Left lung (tissue), 10 donors: ENCODE results near the gene HP1BP3. TPM values are rescaled to one million over a fixed set of nuclear protein-coding genes. Genes with fewer than 3 reads are reported as not detected.

Experiments used
- ATAC-seq: fragments of 200-7000 bp; cut with Tn5 transposase; one replicate; pipeline ENCODE4 v1.9.1; 2020; ENCODE audit warnings: moderate library complexity
- DNase-seq, 4 donors: peaks; one replicate each; pipeline ENCODE4 v3.0.0-alpha.2; 2013 to 2020
- H3K27ac ChIP-seq, 2 donors: fragments of 200-600 bp; sonication (generic) in 1 of 2; one replicate each; pipeline versions ENCODE4 v1.5.0 to v1.8.0; 2020 to 2021
- H3K27me3 ChIP-seq, 2 donors: fragments of 200-600 bp; sonication (generic) in 1 of 2; one replicate each; pipeline versions ENCODE4 v1.5.0 to v1.8.0; 2020 to 2021
- H3K36me3 ChIP-seq, 2 donors: fragments of 200-600 bp; sonication (generic) in 1 of 2; one replicate each; pipeline versions ENCODE4 v1.5.0 to v1.8.0; 2020 to 2021
- H3K4me1 ChIP-seq, 2 donors: fragments of 200-600 bp; one replicate each; pipeline ENCODE4 v1.8.0; 2021
- H3K4me3 ChIP-seq, 2 donors: fragments of 200-600 bp; sonication (generic) in 1 of 2; one replicate each; pipeline versions ENCODE4 v1.5.0 to v1.8.0; 2020 to 2021; ENCODE audit warnings: mild to moderate bottlenecking in 1 of 2
- H3K9me3 ChIP-seq, 2 donors: fragments of 200-600 bp; sonication (generic) in 1 of 2; one replicate each; pipeline versions ENCODE4 v1.5.0 to v1.8.0; 2020 to 2021
- intact Hi-C, 2 donors: fragments of 100-400 bp; cut with DNase I; formaldehyde crosslinking; loops; one replicate each; pipeline versions ENCODE4 v1.11.2 to v1.14.2; 2022
- polyA plus RNA-seq, 6 donors: library from polyadenylated mRNA; unstranded; fragments of 120-200 nt; gene quantifications; one replicate each; pipeline ENCODE4 v1.2.1, GENCODE V29; 2013; ENCODE audit not compliant: insufficient read length in 6 of 6
- total RNA-seq, 2 donors: library from RNA; stranded (reverse); fragmentation: NEBNext Ultra II Directional; extraction: Animal tissue kit (Norgen Biotek cat#: 25700); gene quantifications; one replicate each; pipeline ENCODE4 v1.2.1, GENCODE V29; 2021
- TF ChIP-seq, protein P1 (sequence below), 2 donors: fragments of 200-600 bp; sonication (generic) in 1 of 2; IDR thresholded peaks; one replicate each; pipeline versions ENCODE4 v1.5.0 to v1.8.0; 2021; ENCODE audit warnings: antibody characterized with exemption in 2 of 2
- donor health status: DM: no; HTN: yes; CAD: no.
- donor health status: DM: no; HTN: no; CAD: no.

HP1BP3 gene
- total and polyA plus RNA-seq, 8 donors, result 158 to 444 (median 378) TPM

DNA sequence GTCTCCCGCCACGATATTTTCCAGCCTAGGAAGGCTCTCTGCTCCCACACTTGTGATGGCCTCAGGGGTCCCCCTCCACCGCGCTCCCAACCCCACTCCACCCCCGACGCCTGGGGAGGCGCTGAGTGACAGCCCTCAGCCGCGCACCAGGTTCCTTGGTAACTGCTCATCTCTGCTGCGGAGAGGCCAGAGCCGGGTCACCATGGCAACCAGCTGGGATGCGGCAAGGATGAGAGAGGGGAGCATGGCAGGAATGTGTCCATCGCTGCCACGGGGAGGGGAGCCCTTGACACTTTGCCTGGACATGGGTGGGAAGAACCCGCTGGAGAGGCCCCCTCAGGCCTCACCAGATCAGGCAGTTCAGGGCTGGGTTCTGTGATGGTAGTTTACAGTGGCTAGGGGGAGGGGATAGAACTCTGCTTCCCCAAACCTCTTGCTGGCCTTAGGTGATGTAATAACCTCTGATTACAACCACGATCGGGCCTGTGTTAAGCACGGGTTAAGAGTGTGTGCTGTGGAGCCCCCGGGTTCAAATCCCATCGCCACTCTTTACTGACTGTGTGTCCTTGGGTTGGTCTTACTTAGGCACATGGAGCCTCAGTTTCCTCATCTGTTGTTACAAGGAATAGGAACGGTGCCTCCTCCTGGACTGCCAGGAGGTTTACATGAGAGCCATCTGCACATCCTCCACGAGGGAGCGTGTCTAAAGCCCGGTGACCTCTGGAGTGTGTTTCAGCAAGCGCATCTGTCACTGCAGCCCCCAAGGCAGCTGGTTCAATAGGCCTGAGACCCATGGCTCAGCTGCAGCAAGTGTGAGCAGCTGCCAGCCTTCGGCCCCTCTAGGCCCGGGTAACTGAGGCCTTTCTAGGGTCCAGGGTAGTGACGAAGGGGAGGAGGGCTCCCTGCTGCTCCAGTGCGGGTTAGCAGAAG is 75.6 kb downstream of the HP1BP3 start:
- no peak for ATAC-seq
- Histone ChIP-seq H3K27ac (no peak overlapping the region), H3K36me3 (no peaks in the 10 kb centered on the region), H3K4me3 (no peak overlapping the region), H3K4me1 (no peaks in the 10 kb centered on the region), H3K27me3 (peaks cover 0 to 35% of the 10 kb centered on the region in 2 donors), H3K9me3 (no peaks in the 10 kb centered on the region)
- intact Hi-C loops, result no loop called here
- TF ChIP-seq, protein P1, sequence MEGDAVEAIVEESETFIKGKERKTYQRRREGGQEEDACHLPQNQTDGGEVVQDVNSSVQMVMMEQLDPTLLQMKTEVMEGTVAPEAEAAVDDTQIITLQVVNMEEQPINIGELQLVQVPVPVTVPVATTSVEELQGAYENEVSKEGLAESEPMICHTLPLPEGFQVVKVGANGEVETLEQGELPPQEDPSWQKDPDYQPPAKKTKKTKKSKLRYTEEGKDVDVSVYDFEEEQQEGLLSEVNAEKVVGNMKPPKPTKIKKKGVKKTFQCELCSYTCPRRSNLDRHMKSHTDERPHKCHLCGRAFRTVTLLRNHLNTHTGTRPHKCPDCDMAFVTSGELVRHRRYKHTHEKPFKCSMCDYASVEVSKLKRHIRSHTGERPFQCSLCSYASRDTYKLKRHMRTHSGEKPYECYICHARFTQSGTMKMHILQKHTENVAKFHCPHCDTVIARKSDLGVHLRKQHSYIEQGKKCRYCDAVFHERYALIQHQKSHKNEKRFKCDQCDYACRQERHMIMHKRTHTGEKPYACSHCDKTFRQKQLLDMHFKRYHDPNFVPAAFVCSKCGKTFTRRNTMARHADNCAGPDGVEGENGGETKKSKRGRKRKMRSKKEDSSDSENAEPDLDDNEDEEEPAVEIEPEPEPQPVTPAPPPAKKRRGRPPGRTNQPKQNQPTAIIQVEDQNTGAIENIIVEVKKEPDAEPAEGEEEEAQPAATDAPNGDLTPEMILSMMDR (IDR thresholded peaks at IDR 0.05), result no peak
- DNase-seq, result no peak

DNA sequence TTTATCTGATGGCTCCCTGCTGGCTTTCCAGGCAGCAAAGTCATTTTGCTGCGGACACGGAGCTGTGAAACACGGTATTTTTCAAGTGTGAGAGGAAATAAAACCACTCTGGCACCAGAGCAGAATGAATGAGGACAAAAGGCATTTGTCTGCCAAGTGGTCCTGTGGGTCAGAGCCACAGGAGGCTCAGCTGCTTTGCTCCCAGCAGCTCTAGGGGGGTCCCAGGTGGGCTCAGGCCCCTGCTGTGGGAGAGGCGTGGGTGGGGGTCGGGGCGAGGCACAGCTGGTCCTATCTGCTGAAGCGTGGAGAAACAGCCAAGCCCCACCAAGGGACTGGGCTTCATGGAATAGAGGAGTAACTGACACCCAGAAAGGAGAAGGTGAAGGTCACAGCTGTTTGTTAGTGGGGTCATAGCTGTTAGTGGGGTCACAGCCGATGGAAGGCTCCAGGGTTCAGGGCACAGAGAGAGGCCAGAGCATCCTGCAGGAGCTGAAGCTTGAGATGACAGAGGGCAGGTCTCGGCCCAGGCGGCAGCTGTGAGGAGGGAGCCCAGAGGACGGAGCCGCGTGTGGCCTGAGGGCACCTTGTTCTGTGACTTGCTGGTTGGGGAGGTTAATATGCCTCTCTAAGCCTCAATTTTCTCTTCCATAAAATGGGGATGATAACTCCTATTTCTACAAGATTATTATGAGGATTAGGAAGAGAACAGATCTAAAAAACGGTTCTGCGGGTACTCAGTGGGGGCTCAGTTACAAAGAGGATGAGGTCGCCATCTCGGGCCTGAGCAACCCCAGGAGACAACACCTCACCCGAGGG is 76.4 kb downstream of the HP1BP3 start:
- no peak for ATAC-seq
- H3K27me3 ChIP-seq, result peaks cover 0 to 26% of the 10 kb centered on the region in 2 donors
- TF ChIP-seq, protein P1 (IDR thresholded peaks at IDR 0.05), result no peak
- intact Hi-C loops, result no loop called here
- no peaks in the 10 kb centered on the region for H3K9me3 ChIP-seq
- no peaks in the 10 kb centered on the region for H3K4me1 ChIP-seq
- no peak overlapping the region for H3K4me3 ChIP-seq
- no peak for DNase-seq
- H3K36me3 ChIP-seq, result no peaks in the 10 kb centered on the region
- H3K27ac ChIP-seq, result no peak overlapping the region

DNA sequence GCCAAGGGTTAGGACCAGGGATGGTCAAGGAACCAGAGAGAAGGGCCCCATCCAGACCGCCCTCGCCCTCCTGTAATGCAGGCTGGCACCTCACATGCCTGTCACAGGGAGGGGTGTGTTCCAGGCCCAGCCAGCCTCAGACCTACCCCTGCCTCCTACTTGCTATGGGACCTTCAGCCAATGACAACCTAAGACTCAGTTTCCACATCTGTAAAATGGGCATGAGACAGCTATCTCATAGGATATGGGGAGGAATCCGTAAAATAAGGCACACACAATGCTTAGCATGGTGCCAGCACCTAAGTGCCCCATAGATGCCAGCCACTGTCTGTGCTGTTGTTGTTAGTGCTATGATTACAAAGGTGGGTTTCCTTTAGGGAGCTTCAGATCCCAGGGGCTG is 77.2 kb downstream of the HP1BP3 start:
- Histone ChIP-seq H3K4me1 (no peaks in the 10 kb centered on the region), H3K9me3 (no peaks in the 10 kb centered on the region), H3K27ac (no peak overlapping the region), H3K36me3 (no peaks in the 10 kb centered on the region), H3K27me3 (peaks cover 0 to 18% of the 10 kb centered on the region in 2 donors), H3K4me3 (no peak overlapping the region)
- TF ChIP-seq, protein P1 (IDR thresholded peaks at IDR 0.05), result no peak
- intact Hi-C loops, result no loop called here
- DNase-seq, result no peak
- no peak for ATAC-seq

DNA sequence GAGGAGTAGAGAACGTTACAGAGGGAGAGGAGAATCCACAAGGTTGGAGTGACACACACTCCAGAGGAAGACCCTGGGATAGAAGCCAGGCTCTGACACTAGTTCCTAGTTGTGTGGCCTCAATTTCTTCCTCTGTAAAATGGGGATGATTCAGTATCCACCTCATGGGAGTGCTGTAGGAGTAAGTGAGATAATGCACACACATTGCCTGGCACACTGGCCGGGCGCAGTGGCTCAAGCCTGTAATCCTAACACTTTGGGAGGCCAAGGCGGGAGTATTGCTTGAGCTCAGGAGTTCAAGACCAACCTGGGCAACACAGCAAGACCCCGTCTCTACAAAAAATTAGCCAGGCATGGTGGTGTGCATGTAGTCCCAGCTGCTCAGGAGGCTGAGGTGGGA is 78.2 kb downstream of the HP1BP3 start:
- H3K4me3 ChIP-seq, result no peak overlapping the region
- TF ChIP-seq, protein P1 (IDR thresholded peaks at IDR 0.05), result no peak
- intact Hi-C loops, result no loop called here
- ATAC-seq (no peak), DNase-seq (no peak)
- no peaks in the 10 kb centered on the region for H3K36me3 ChIP-seq
- H3K27ac ChIP-seq, result no peak overlapping the region
- peaks cover 0 to 18% of the 10 kb centered on the region in 2 donors for H3K27me3 ChIP-seq
- no peaks in the 10 kb centered on the region for H3K4me1 ChIP-seq
- H3K9me3 ChIP-seq, result no peaks in the 10 kb centered on the region

DNA sequence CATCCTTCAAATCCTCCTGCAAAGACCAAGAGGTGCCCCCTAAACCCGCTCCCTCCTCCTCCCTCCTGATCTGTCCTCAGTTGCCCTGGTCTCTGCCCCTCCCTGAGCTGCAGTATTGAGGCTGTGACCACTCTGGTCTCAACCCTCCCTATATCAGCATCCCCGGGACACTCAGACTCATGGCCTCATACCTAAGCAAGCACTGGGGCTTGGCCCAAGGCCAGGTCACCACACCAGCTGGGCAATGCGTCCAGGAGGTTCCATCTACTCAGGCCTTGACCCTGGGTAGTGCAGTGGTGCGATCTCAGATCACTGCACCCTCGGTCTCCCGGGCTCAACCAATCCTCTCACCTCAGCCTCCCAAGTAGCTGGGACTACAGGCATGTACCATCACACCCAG is 79.0 kb downstream of the HP1BP3 start:
- intact Hi-C loops, result no loop called here

More for the DNA sequence above, 79.0 kb downstream of the HP1BP3 start:
- DNase-seq (no peak), ATAC-seq (no peak)
- Histone ChIP-seq H3K27me3 (peaks cover 0 to 12% of the 10 kb centered on the region in 2 donors), H3K27ac (no peak overlapping the region), H3K4me1 (no peaks in the 10 kb centered on the region), H3K9me3 (no peaks in the 10 kb centered on the region), H3K36me3 (no peaks in the 10 kb centered on the region), H3K4me3 (no peak overlapping the region)
- TF ChIP-seq, protein P1 (IDR thresholded peaks at IDR 0.05), result no peak
